SKM-1 treated with dmso at 0.1 percent for 144 hours (cell line): ENCODE measurements around the gene CBARP.
A peak's percentile ranks its signal among the peaks of the same experiment; 100 is the strongest.
"Not testable (repeated sequence)": the region's sequence is repeated elsewhere in the genome, so short reads cannot be mapped to it uniquely, and the experiment has no call there.

Source experiments
- DNase-seq: peaks from one replicate; lab custom pipeline; 2025; ENCODE audit not compliant: unreplicated experiment; lab: John Stamatoyannopoulos, UW

The CBARP gene

DNA sequence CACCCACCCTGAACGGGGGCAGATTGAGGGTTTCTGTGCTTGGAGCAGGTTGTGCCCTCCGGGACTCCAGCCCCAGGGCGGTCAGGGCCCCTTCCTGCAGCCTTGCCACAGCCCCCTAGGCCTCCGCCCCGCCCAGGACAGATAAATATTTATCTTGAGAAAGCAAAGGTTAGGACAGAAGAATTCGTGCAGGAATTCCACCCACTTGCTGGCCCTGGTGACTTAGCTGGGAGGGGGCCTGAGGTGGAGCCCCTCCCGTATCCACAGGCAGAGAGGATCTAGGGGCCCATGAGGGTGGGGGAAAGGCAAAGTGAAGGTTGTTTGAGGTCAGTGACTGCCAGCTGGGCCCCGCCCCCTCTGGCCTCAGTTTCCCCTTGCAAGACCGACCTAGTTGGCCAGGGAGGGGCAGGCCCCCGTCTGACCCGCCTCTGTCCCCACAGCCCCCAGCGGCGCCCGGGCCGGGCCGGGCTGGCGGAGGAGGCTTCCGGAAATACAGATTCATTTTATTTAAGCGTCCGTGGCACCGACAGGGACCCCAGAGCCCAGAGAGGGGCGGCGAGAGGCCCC lies 15.8 kb upstream of the CBARP start:
- no peak for DNase-seq

DNA sequence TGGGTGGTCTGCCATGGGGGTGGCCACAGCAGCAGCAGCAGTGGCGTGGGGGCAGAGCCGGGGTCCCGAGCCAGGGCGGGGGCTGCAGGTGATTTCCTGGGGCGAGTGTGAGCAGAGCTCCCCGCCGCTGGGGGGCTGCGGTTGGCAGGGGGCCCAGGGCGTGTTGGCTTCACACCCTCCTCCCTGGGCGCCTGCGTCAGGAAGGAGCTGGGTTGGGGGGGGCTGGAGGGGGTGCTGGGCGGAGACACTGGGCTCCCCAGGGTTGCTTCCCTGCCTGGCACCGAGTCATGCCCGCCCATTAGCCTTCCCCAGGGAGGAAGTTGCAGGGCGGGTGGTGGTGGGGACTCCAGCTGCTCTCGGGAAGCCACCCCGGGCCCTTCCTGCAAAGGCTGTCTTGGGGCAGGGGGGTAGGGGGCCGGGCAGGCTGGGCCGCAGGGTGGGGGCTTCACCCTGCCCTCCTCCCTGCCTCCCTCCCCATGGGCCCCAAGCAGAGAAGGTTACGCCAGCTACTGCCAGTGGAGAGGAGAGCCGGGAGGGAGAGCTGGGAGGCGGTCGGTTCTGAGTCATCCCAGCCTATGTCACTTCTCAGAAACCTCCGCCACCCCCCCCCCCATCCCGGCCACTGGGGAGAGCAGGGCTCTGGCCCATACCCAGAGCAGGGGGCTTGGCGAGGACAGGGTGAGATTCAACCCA lies 15.2 kb upstream of the CBARP start:
- peak; percentile 94 for DNase-seq

DNA sequence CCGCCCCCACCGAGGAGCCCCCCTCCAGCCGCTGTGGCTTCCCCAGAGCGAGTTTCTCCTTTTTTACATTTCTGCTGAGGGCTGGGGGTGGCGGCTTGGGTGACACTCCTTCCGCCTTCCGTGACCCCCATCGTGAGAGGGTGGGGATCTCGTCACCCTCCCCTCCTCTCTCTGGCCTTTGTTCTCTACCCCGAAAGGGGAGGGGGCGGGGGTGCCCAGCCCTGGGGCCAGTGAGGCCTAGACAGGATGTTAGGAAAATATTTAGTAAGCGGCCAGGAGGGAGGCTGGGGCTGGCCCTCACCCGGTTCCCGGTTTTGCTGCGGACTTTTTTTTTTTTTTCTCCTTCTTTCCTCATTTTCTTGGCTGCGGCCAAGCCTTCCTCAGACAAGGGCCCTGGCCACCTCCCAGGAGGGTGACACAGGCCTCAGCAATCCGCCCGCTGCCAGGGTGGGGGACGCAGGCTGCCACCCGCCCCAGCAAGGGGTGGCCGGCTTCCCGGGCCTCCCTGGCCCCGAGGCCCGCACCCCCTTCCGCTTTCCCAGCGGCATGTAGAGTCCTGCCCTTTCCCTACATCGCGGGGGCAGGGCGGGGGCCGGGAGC lies 14.5 kb upstream of the CBARP start:
- DNase-seq, result peak; percentile 95

DNA sequence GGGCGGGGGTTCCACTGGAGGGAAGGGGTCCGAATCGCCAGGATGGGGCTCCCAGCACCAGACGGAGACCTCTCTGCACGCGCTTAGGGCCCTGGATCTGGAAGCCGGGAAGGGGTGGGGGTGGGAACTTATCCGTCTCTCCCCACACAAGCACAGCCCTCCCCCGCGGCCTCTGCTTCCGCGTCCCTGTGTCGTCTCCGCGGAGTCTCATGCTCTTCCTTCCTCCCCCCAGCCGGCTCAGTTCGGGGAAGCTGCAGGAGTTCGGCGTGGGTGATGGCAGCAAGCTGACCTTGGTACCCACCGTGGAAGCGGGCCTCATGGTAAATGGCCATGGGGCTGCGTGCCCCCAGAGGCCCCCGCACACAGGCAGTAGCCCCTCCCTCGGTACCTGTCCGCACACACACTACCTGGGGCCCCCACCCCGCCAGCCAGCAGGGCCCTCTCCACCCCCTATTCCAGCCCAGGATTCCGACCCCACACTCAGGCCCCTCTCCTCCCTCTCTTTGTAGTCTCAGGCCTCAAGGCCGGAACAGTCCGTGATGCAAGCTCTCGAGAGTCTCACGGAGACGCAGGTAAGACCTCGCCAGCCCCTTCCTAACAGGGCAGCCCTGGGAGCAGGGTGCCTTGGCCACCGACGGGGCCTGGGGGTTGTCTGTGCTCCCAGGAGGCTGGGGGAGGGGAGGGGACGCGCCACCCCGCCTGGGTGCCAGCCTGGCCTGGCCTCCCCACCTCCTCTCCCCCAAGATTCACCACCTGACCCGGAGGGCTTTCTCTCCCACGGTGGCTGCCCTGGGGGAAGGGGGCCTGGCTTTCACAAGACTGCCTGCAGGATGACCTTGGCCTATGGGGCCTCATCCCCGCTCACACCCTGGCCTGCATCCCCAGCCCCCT lies 13.8 kb upstream of the CBARP start:
- DNase-seq, result peak; percentile 58

DNA sequence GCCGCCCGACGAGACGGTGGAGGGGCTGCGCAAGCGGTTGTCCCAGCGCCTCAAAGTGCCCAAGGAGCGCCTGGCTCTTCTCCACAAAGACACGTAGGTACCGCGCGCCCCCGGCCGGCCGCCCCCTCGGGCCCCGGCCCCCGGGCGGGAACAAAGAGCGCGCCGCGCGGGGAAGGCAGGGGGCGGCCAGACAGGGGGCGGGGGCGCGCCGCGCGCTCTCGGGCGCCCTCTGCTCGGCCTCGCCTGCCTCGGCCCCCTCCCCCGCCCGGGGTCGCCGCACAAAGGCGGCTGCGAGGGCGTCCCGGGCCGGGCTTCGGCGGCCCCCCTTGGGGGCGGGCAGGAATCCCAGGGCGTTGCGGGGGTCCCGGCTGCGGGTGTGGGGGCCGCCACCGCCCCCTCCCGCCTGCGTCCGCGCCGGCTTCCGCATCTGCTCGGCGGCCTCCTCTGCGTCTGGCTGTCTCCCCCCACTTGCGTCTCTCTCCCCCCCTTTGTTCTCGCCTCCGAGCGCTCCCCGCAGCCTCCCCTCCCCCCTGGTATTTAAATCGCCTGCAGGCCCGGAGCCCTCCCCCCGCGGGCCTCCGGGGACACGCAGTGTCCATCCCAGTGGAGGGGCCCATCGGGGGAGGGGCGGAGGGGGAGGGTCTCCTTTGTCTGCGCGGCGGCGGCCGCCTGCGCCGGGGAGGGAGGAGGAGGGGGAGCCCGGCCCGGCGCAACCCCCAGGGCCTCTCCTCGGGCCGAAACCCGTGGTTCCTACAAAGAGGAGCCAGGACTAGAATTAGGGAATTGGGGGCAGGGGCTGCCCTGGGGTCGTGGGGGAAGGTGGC lies 12.8 kb upstream of the CBARP start:
- DNase-seq, result no peak

DNA sequence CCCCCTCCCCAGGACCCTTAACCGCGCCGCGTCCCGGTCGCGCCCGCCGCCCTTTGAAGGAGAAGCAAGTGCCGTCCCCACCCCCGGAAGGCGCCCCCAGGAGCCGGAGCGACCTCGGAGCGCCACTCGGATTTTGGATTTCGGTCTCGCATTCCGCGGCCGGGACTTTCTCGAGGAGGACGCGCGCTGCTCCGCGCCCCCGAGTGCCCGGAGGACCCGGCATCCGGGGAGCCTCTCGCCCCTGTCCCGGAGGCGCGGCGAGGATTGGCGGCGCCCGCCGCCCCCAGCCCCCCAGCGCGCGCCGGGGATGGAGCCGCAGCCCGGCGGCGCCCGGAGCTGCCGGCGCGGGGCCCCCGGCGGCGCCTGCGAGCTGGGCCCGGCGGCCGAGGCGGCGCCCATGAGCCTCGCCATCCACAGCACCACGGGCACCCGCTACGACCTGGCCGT lies 12.2 kb upstream of the CBARP start:
- no peak for DNase-seq

DNA sequence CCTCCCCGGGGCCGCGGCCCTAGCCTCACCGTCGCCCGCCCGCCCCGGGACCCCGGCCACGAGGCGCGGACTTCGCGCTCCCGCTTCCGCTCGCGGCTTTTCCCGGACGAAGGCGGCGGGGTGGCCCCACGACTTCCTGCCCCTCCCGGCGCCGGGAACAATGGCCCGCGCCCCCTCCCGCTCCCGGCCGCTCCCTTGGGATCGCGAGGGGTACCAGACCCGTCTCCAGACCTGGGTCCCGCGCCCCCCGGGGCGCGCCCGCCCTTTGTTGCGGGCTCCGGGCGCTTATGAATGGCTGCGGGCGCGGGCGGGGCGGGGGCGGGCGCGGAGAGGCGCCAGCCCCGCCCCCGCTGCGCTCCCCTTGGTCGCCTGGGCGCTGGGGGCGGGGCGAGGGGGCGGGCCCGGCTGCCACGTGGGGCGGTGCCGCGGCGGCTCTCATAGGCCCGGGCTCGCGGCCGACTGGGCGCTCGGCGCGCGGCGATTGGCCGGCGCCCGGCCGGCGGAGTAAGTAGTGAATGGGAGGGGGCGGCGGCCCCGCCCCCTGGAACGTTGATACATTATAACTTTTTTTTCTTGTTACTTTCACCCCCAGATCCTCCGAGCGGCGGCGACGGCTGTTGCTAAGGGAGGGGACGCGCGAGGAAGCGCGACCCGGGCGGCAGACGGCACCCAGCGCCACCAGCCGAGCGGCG lies 11.6 kb upstream of the CBARP start:
- peak; percentile 91 for DNase-seq

DNA sequence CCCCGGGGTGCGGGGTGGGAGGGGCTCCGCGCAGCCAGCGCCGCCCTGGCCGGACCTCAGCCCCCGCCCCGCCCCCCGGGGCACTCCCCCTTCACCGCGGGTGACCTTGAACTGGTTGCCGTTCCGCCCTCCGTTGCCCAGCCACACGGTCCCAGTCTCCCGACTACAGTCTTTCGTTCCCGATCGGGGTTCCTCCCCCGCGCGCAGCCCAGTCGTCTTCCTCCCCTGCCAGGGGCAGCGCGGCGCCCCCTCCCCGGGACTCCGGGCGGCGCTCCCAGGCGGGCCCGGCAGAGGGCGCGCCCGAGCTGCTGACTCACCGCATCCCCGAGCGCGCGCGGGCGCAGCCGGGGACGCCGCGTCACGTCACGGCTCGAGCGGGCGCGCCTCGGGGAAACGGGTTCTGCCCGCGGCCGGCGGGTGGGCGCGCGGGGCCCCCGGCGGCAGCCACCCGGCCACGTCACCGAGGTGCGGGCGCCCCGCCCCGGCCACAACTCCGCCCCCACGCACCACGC lies 11.0 kb upstream of the CBARP start:
- peak; percentile 62 for DNase-seq

DNA sequence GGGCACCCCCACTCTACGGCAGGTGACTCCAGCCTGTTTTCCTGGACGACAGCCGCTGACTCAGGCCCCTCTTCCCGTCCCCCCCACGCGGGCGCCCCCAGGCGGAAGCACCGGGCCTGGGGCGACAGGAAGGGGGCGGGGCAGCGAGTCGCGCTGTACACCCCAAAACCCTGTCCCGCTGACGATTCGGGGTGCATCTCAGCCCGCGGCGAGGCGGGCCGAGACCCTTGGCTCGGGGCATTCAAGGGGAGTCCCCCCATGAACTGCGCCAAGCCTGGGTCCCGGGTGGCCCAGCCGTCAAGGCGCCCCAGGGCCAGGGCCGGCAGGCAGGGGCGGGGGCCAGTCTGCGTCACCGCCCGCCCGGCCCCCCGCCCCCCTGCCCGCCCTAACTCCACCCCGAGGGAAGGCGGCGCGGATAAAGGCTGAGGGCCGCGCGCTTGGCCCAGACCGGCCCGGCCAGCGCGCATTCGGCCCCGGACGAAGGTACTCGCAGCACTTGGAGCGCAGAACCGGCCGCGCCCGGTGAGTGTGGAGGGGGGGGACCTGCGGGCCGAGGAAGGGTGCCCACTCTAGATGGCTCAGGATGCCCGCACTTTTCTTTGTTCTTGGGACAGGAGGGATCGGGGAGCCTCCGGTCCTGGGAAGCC lies 10.5 kb upstream of the CBARP start, which contains the start of gene MIDN:
TSS of gene MIDN (plus strand) at position 445 of the 647 bp plus-strand sequence. CDS start 1,714 bp downstream, outside the sequence.
- DNase-seq, result no peak

DNA sequence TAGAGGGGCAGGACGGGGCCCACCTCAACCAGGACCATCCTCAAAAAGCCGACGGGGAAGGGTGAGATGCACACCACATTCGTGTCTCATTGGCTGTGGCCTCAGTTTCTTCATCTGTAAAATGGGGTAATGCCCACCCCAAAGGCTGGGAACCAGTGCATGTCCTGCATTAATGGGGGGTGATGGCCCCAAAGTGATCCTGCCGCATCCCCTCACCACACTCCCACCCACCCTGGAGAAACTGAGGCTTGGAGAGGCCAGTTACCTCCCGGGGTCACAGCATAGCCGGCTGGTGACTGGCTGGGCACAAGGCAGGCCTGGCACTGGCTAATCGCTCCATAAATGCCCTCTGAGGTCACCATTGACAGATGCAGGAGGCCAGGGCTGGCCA lies 9.9 kb upstream of the CBARP start:
- no peak for DNase-seq

DNA sequence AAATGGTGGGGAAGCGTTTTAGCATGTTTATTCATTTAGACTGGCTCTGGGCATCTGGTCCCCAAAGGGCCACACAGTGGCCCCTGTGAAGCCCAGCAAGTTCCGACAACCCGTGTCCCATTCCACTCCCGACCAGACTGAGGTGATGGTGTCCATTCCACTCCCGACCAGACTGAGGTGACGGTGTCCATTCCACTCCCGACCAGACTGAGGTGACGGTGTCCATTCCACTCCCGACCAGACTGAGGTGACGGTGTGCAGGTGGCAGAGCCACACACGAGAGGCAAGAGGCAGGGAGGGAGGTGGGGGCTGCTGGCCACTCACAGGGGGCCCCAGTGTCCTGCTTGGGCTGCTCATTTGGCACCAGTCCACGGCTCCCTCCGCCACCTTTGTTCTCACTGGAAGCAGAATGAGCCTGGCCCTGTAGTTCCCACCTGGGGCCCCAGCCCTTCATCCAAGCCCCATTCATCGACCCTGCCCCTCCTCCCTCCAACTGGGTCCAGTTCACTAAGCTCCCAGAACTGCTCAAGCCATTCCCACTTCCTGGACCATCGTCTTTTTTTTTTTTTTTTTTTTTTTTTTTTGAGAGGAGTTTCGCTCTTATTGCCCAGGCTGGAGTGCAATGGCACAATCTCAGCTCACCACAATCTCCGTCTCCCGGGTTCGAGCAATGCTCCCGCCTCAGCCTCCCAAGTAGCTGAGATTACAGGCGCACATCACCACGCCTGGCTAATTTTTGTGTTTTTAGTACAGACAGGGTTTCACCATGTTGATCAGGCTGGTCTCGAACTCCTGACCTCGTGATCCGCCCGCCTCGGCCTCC lies 8.7 kb upstream of the CBARP start:
- not testable (repeated sequence) for DNase-seq

DNA sequence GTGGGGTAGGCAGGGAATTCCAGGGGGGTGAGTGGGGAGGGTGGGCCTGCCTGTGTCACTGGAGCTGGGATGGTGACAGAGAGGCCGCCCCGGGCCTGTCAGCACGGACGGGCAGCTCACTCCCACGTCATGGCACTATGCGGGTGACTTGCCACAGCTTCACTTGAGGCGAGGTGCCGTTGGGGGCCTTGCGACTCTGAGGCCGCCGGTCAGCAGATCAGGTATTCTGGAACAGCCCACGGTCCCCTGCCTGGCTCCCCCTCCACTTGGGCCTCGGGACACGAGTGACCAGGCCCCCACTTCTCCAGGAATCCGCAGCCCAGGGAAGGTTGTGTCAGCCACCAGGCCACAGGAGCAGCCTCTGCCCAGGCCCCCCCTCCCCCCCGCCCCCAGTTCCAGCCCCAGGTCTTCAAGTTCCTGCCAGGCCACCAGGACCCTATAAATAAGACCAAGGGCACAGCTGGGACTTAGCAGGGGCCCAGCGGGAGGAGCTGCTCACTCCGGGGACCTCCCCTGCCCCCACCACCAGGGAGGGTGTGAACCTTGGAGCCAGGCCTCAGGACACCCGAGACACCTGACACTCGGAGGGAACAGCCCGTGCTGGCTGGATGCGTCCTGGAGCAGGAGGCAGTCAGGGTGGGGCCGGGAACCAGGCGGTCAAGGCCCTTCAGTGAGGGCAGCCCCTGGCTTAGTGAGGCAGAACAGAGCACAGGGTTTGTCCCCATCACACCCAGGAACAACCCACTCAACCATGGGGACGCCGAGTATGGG lies 7.9 kb upstream of the CBARP start:
- DNase-seq, result no peak

DNA sequence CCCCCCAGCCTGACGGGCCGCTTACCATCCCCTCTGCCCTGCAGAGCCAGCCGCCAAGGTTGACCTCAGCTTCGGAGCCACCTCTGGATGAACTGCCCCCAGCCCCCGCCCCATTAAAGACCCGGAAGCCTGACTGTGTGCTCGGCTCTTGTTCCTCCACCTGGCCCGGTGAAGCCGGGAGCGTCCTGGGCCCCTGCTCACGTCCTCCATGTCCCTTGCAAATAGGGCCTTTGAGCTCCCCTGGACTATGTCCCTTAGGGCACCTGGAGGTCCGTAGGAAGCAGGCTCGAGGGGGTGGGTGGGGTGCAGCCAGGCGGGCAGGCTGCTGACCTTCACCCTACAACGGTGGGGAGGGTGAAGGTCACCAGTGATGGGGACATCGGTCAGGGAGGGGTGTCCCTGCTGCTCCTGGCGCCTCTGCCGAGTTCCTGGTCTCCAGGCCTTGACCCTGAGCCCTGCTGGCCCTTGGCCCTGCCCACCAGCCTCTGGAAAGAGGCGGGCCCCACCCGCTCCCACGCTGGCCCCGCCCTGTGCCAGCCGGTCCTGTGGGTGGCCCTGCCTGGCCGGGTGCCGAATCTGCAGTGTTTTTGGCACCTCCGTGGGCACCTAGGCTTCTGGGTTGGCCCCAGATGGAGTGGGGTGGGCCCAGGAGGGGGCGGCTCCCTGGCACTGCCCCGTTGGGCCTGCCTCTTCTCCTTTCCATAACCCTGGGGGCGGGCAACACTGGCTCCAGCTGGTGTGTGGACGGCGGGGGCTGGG lies 7.1 kb upstream of the CBARP start:
- DNase-seq, result no peak

DNA sequence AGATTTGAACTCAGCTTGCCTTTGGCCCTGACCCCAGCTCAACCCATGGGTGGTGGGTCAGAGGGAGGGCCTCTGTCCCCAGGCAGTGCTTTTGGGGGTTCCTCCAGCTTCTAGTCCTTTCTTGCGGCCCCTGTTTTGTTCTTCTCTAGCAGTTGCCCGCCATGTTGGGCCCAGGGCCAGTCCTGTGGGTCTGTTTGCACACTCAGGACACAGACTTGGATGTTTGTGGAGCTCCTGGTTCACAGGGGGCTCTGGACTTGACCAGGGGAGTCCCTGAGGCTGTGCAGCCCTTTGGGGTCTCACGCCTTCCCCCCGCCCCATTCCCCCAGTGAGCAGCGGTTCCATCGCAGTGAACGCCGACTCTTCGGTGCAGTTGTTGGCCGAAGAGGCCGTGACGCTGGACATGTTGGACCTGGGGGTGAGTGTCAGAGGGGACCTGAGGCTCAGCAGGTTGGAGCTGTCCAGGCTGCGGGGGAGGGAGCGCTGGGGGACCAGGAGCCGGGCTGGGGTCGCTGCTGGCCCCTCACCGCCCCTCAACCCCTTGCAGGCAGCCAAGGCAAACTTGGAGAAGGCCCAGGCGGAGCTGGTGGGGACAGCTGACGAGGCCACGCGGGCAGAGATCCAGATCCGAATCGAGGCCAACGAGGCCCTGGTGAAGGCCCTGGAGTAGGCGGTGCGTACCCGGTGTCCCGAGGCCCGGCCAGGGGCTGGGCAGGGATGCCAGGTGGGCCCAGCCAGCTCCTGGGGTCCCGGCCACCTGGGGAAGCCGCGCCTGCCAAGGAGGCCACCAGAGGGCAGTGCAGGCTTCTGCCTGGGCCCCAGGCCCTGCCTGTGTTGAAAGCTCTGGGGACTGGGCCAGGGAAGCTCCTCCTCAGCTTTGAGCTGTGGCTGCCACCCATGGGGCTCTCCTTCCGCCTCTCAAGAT lies 6.2 kb upstream of the CBARP start:
- DNase-seq, result peak; percentile 73

DNA sequence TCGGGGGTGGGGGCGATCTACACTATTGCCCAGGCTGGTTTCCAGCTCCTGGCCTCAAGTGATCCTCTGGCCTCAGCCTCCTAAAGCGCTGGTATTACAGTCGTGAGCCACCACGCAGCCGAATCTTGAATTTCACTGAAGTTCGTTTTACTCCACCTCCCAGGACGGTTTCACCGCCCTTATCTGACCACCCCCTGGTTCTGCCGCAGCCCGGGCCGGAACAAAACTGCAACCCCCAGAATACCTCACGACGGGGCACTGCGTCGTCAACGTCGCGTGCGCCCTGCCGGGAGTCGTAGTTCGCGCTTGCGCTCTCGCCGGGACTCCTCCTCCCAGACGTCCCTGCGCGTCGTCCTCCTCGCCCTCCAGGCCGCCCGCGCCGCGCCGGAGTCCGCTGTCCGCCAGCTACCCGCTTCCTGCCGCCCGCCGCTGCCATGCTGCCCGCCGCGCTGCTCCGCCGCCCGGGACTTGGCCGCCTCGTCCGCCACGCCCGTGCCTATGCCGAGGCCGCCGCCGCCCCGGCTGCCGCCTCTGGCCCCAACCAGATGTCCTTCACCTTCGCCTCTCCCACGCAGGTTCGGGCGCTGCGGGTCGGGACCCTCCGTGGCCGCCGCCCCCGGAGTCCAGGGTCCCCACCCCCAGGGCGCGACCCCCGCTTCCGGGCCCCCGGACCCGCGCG lies 3.8 kb upstream of the CBARP start, which contains the start of gene ATP5F1D:
TSS of gene ATP5F1D (plus strand) at position 335 of the 679 bp plus-strand sequence. CDS start at position 435, 100 bp downstream.
- peak; percentile 78 for DNase-seq
